ENCODE results near the gene NELFA. TPM values are rescaled to one million over a fixed set of nuclear protein-coding genes. Genes with fewer than 3 reads are reported as not detected.

Gene NELFA
- total RNA-seq, 1 experiment from 2014 or later = 56.1 TPM

DNA sequence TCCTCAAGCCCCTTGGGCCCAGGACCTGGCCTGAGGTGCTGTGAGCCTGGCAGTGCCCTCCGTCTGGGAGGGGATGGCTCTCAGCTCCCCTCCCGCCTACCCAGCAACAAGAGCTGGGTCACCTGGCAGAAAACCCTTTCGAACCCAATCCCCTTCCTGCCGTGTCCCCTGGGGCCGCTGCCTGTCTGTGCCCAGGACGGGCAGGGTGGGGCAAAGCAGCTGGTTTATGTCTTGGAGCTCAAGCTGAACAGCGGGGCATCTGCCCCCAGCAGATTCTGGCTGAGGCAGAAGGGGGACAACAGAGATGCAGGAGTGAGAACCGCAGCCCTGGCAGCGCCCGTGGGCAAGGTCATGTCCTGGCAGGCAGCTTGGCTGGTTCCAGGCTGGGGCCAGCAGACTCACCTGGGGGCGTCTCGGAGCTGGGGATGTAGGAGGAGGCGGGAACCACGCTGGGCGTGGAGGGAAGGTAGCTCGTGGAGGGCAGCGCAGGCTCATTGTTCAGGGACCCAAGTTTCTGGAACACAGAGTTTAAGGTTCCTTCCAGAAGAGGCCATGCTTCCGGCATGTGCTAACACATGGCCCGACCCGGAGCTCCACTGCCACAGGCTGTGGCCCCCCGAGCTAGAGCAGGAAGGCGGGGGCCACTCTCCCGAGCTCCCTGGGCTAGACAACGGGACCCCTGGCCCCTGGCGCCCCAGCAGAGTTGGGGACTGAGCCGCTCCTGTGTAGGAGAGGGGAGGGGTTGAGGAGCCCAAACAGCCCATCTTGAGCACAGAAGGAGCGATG lies 24.2 kb downstream of the NELFA start:
- Histone ChIP-seq H2AFZ (ENCODE audit: low read depth, low read length, poor library complexity, severe bottlenecking) (no peak overlapping the region), H3K9me3 (ENCODE audit: control insufficient read depth in 1 of 2, insufficient read depth in 1 of 2, low read depth in 1 of 2, low read length in 2 of 2) (no peaks in the 10 kb centered on the region), H3K9ac (ENCODE audit: low read length) (no peak overlapping the region), H3K4me2 (ENCODE audit: low read length) (no peak overlapping the region), H3K4me1 (ENCODE audit: control insufficient read depth in 1 of 2, insufficient read depth in 2 of 2, low read length in 2 of 2) (peaks cover 4 to 19% of the 10 kb centered on the region in 2 experiments; a peak in 2 of 4 replicates), H3K27ac (ENCODE audit: low read depth, low read length) (peak overlapping the region; percentile 17; the same call in 1 of the 2 replicates), H3K9me2 (ENCODE audit: insufficient read depth) (no peaks in the 10 kb centered on the region), H3K79me2 (ENCODE audit: insufficient read depth, low read length) (peaks cover 24% of the 10 kb centered on the region), H3K4me3 (replicated peaks in 1 of 2; ENCODE audit: low read depth in 1 of 2, low read length in 2 of 2) (no peak overlapping the region), H3K27me3 (ENCODE audit: insufficient read depth, low read length) (no peaks in the 10 kb centered on the region), H3K36me3 (ENCODE audit: control insufficient read depth in 1 of 2, insufficient read depth in 2 of 2, low read length in 2 of 2) (peaks cover 34 to 37% of the 10 kb centered on the region in 2 experiments; a peak in 3 of 4 replicates), H4K20me1 (ENCODE audit: insufficient read depth) (peaks cover 8% of the 10 kb centered on the region; the same call in 1 of the 2 replicates)
- TF ChIP-seq CEBPB (IDR thresholded peaks at IDR 0.05; ENCODE audit: low read depth) (no peak), ELF1 (IDR thresholded peaks at IDR 0.05; ENCODE audit: borderline replicate concordance, low read depth) (no peak), POLR2AphosphoS5 (IDR thresholded peaks at IDR 0.05; ENCODE audit: low read depth, low read length) (no peak), EGR1 (IDR thresholded peaks at IDR 0.05; ENCODE audit: low read depth) (no peak), REST (IDR thresholded peaks at IDR 0.05; ENCODE audit: low read depth) (no peak), CBX3 (IDR thresholded peaks at IDR 0.05; ENCODE audit: low read depth) (no peak)
- TF ChIP-seq, protein P1, sequence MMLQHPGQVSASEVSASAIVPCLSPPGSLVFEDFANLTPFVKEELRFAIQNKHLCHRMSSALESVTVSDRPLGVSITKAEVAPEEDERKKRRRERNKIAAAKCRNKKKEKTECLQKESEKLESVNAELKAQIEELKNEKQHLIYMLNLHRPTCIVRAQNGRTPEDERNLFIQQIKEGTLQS (IDR thresholded peaks at IDR 0.05) = no peak
- TF ChIP-seq, protein P2, sequence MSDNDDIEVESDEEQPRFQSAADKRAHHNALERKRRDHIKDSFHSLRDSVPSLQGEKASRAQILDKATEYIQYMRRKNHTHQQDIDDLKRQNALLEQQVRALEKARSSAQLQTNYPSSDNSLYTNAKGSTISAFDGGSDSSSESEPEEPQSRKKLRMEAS (IDR thresholded peaks at IDR 0.05) = no peak
- ChIA-PET CTCF (no interaction called here), POLR2A (no interaction called here), RAD21 (ENCODE audit: low non-redundant PET in 1 of 2, low total read pairs in 2 of 2, uncharacterized antibody in 2 of 2, unreplicated experiment in 2 of 2) (no interaction called here)
- ATAC-seq (0 out of 2 replicates have a peak, but pooled peaks have one; percentile 8), DNase-seq (ENCODE audit: low read depth, low spot score) (no peak)
- intact Hi-C loops (cut with micrococcal nuclease) = no loop called here
- BruUV-seq (replicated peaks) = no TSS peak

Data from HCT116 (cell line).